IMR-90 (cell line): ENCODE data around the gene DGKB. TPM values are rescaled to one million over a fixed set of nuclear protein-coding genes. Genes with fewer than 3 reads are reported as not detected.

Experiments
- ATAC-seq: fragments of 200-7000 bp; cut with Tn5 transposase; 2 replicates; pipeline ENCODE4 v1.9.1; 2020; ENCODE audit warnings: low read depth, mild to moderate bottlenecking, moderate library complexity
- BruUV-seq: library from RNA; stranded (reverse); fragments of 400-500 nt; replicated peaks from 2 replicates; lab custom pipeline; 2021; lab: Mats Ljungman, UMichigan
- CTCF ChIA-PET: fragments of 300-600 bp; formaldehyde crosslinking; extraction: SDS; loops from one replicate; lab custom pipeline; 2021; ENCODE audit warnings: antibody characterized with exemption; lab: Yijun Ruan, JAX
- POLR2A ChIA-PET: fragments of 300-600 bp; sonication (Branson Sonifier 250); formaldehyde crosslinking; loops from one replicate; lab custom pipeline; 2022; ENCODE audit warnings: antibody characterized with exemption; ENCODE audit not compliant: unreplicated experiment; lab: Charles Lee
- DNase-seq: peaks from one replicate; pipeline ENCODE4 v3.0.0; 2013
- H2AFZ ChIP-seq: replicated peaks from 2 replicates; pipeline ENCODE3; 2013; ENCODE audit warnings: low read length, mild to moderate bottlenecking; ENCODE audit not compliant: poor library complexity
- H2AK5ac ChIP-seq: 2 replicates; pipeline ENCODE4 v1.6.1; 2013; ENCODE audit warnings: low read depth, low read length, inconsistent platforms
- H2AK9ac ChIP-seq: replicated peaks from 2 replicates; pipeline ENCODE3; 2013; ENCODE audit warnings: mild to moderate bottlenecking, low read depth, low read length, moderate library complexity; ENCODE audit not compliant: poor library complexity
- H2BK120ac ChIP-seq: 2 replicates; pipeline ENCODE4 v1.6.1; 2013; ENCODE audit warnings: low read depth, low read length, inconsistent platforms
- H2BK15ac ChIP-seq: 3 replicates; pipeline ENCODE4 v1.6.1; 2013; ENCODE audit warnings: low read depth, low read length, inconsistent platforms
- H2BK20ac ChIP-seq: 2 replicates; pipeline ENCODE4 v1.6.1; 2013; ENCODE audit warnings: low read depth, mild to moderate bottlenecking, inconsistent platforms, low read length, moderate library complexity
- H2BK5ac ChIP-seq: 2 replicates; pipeline ENCODE4 v1.6.1; 2013; ENCODE audit warnings: mild to moderate bottlenecking, low read depth, low read length, inconsistent platforms; ENCODE audit not compliant: poor library complexity, severe bottlenecking
- H3K14ac ChIP-seq: replicated peaks from 2 replicates; pipeline ENCODE4 v1.6.1; 2013; ENCODE audit warnings: low read depth, low read length, inconsistent platforms
- H3K18ac ChIP-seq: 2 replicates; pipeline ENCODE4 v1.6.1; 2013; ENCODE audit warnings: low read depth, low read length, control low read depth
- H3K23ac ChIP-seq: 2 replicates; pipeline ENCODE4 v1.6.1; 2013; ENCODE audit warnings: low read depth, low read length, inconsistent platforms
- H3K27ac ChIP-seq: 2 replicates; pipeline ENCODE4 v1.5.1; 2013; ENCODE audit warnings: mild to moderate bottlenecking, control low read depth, low read length; ENCODE audit not compliant: insufficient read depth
- H3K27me3 ChIP-seq: 2 replicates; pipeline ENCODE4 v1.6.1; 2013; ENCODE audit warnings: low read length; ENCODE audit not compliant: control insufficient read depth, insufficient read depth
- H3K36me3 ChIP-seq: 2 replicates; pipeline ENCODE4 v1.6.1; 2013; ENCODE audit warnings: low read length, mixed read lengths; ENCODE audit not compliant: control insufficient read depth, insufficient read depth
- H3K4ac ChIP-seq: 2 replicates; pipeline ENCODE4 v1.6.1; 2013; ENCODE audit warnings: low read depth, low read length, inconsistent platforms
- H3K4me1 ChIP-seq: 2 replicates; pipeline ENCODE4 v1.6.1; 2013; ENCODE audit warnings: low read length, mixed read lengths; ENCODE audit not compliant: control insufficient read depth, insufficient read depth
- H3K4me2 ChIP-seq: 2 replicates; pipeline ENCODE4 v1.6.1; 2013; ENCODE audit warnings: low read depth, mild to moderate bottlenecking, control low read depth, low read length, moderate library complexity
- H3K4me3 ChIP-seq: 2 replicates; pipeline ENCODE4 v1.5.1; 2013; ENCODE audit warnings: low read depth, mild to moderate bottlenecking, control low read depth, low read length, moderate library complexity; ENCODE audit not compliant: insufficient read depth
- H3K56ac ChIP-seq: 2 replicates; pipeline ENCODE4 v1.6.1; 2013; ENCODE audit warnings: low read length, inconsistent platforms; ENCODE audit not compliant: insufficient read depth; ENCODE audit errors: extremely low read depth
- H3K79me1 ChIP-seq, 2 experiments: 2 replicates each; pipeline ENCODE4 v1.6.1; 2013; ENCODE audit warnings: low read length in 2 of 2, inconsistent platforms in 1 of 2, low read depth in 1 of 2
- H3K9ac ChIP-seq: 2 replicates; pipeline ENCODE4 v1.6.1; 2013; ENCODE audit warnings: low read depth, low read length, control low read depth
- H3K9me1 ChIP-seq: 2 replicates; pipeline ENCODE4 v1.6.1; 2013; ENCODE audit warnings: low read length, inconsistent platforms; ENCODE audit not compliant: insufficient read depth
- H3K9me3 ChIP-seq: 2 replicates; pipeline ENCODE4 v1.6.1; 2013; ENCODE audit warnings: low read length; ENCODE audit not compliant: control insufficient read depth, insufficient read depth
- H4K20me1 ChIP-seq: 2 replicates; pipeline ENCODE4 v1.6.1; 2013; ENCODE audit warnings: low read length, inconsistent platforms; ENCODE audit not compliant: insufficient read depth
- H4K5ac ChIP-seq: 2 replicates; pipeline ENCODE4 v1.6.1; 2013; ENCODE audit warnings: mild to moderate bottlenecking, low read depth, low read length, control low read depth
- H4K8ac ChIP-seq, 2 experiments: 2 replicates each; pipeline ENCODE4 v1.6.1; 2013; ENCODE audit warnings: low read depth in 2 of 2, low read length in 2 of 2, control low read depth in 1 of 2, inconsistent platforms in 1 of 2
- H4K91ac ChIP-seq: 2 replicates; pipeline ENCODE4 v1.6.1; 2013; ENCODE audit warnings: low read depth, low read length, inconsistent platforms; ENCODE audit not compliant: insufficient read depth
- BHLHE40 ChIP-seq: fragments of 150-350 bp; IDR thresholded peaks from 2 replicates; pipeline ENCODE4 v1.6.1; 2016; ENCODE audit warnings: mild to moderate bottlenecking, low read depth, low read length
- CEBPB ChIP-seq: IDR thresholded peaks from 2 replicates; pipeline ENCODE4 v1.6.1; 2012; ENCODE audit warnings: low read depth, low read length, improper control_type of control experiment
- CHD1 ChIP-seq: IDR thresholded peaks from 2 replicates; pipeline ENCODE4 v1.6.1; 2012; ENCODE audit warnings: low read depth, low read length, improper control_type of control experiment
- FOS ChIP-seq: fragments of 150-350 bp; IDR thresholded peaks from 2 replicates; pipeline ENCODE4 v1.6.1; 2016; ENCODE audit warnings: low read depth, low read length
- MAFK ChIP-seq: IDR thresholded peaks from 2 replicates; pipeline ENCODE4 v1.6.1; 2012; ENCODE audit warnings: low read depth, low read length, improper control_type of control experiment
- MAZ ChIP-seq: IDR thresholded peaks from 2 replicates; pipeline ENCODE4 v1.6.1; 2012; ENCODE audit warnings: low read depth, mild to moderate bottlenecking, low read length, improper control_type of control experiment, moderate library complexity, borderline replicate concordance
- MXI1 ChIP-seq: IDR thresholded peaks from 2 replicates; pipeline ENCODE4 v1.6.1; 2012; ENCODE audit warnings: low read depth, mild to moderate bottlenecking, low read length, moderate library complexity, borderline replicate concordance
- NFE2L2 ChIP-seq: fragments of 150-350 bp; IDR thresholded peaks from 2 replicates; pipeline ENCODE4 v1.6.1; 2016; ENCODE audit warnings: low read depth, mild to moderate bottlenecking, low read length
- POLR2A ChIP-seq: IDR thresholded peaks from 2 replicates; pipeline ENCODE4 v1.6.1; 2012; ENCODE audit warnings: mild to moderate bottlenecking, low read depth, low read length
- RAD21 ChIP-seq: IDR thresholded peaks from 2 replicates; pipeline ENCODE4 v1.6.1; 2012; ENCODE audit warnings: low read length, improper control_type of control experiment
- RCOR1 ChIP-seq: IDR thresholded peaks from 2 replicates; pipeline ENCODE4 v1.6.1; 2012; ENCODE audit warnings: mild to moderate bottlenecking, low read length, improper control_type of control experiment; ENCODE audit not compliant: insufficient replicate concordance
- RFX5 ChIP-seq: IDR thresholded peaks from 2 replicates; pipeline ENCODE4 v1.8.0; 2012; ENCODE audit warnings: low read depth, mild to moderate bottlenecking, low read length, moderate library complexity
- SMC3 ChIP-seq: fragments of 150-350 bp; IDR thresholded peaks from 2 replicates; pipeline ENCODE4 v1.6.1; 2016; ENCODE audit warnings: low read depth, mild to moderate bottlenecking, antibody characterized with exemption, low read length, moderate library complexity
- USF2 ChIP-seq: fragments of 150-350 bp; IDR thresholded peaks from 2 replicates; pipeline ENCODE4 v1.6.1; 2017; ENCODE audit warnings: mild to moderate bottlenecking, antibody characterized with exemption, low read length, low read depth
- WGBS, 2 experiments: methylation state at CpG; one replicate each; pipeline versions ENCODE4 v1.1.5 to v1.1.7; 2013; ENCODE audit warnings: missing lambda C conversion rate in 2 of 2; ENCODE audit not compliant: insufficient read length in 1 of 2; ENCODE audit errors: extremely low coverage in 2 of 2; 5-methylcytosine and 5-hydroxymethylcytosine counted together
- dilution Hi-C: fragments of 300-500 bp; cut with HindIII; formaldehyde crosslinking; loops from one replicate; pipeline ENCODE4 v1.14.3; 2018; ENCODE audit warnings: low sequenced_read_pairs; ENCODE audit not compliant: unreplicated experiment
- in situ Hi-C: fragments of 300-500 bp; cut with MboI; formaldehyde crosslinking; loops from 3 replicates; pipeline ENCODE4 v1.14.3; 2019; ENCODE audit warnings: low sequenced_read_pairs, inconsistent platforms, mixed read lengths
- intact Hi-C: fragments of 100-400 bp; cut with micrococcal nuclease; formaldehyde crosslinking; loops from 2 replicates; pipeline ENCODE4 v1.10.0; 2022
- polyA plus RNA-seq, 3 experiments: library from polyadenylated mRNA; depleted of rRNA; stranded (reverse); fragments of >200 nt; gene quantifications; 2 replicates each; pipeline ENCODE4 v1.2.3, GENCODE V29; 2012; ENCODE audit warnings: low replicate concordance in 1 of 3
- total RNA-seq: library from RNA; depleted of rRNA; stranded (reverse); fragments of >200 nt; gene quantifications from 2 replicates; pipeline ENCODE4 v1.2.3, GENCODE V29; 2012
- TF ChIP-seq, protein P1 (sequence below): conservative IDR thresholded peaks from 2 replicates; pipeline ENCODE4 v1.5.1; 2012; ENCODE audit warnings: mild to moderate bottlenecking, low read depth, low read length, improper control_type of control experiment
- TF ChIP-seq, protein P2 (sequence below): fragments of 150-350 bp; IDR thresholded peaks from 2 replicates; pipeline ENCODE4 v1.6.1; 2016; ENCODE audit warnings: low read depth, mild to moderate bottlenecking, low read length, moderate library complexity, borderline replicate concordance

Gene DGKB
- total and polyA plus RNA-seq, 2 of the 4 experiments (the other 2 are of a cell fraction): not detected

DNA sequence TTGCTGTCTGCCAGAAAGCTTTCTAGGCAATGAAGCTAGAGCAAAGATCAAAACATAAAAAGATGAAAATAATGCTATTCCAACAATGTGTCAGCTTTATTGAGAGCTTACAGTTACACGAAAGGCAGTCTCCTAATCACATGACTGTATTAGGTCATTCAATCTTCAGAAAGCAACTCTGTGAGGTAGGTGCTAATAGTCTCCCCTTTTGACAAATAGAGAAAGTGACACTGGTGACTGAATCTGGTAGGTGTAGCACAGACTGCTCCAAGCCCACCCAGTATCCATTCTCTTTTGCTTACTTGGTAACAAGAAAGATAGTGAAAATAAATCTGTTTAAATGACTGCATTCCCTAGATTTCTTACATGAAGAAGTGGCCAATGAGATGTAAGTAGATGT is 58.8 kb downstream of the DGKB start:
- Histone ChIP-seq H2AFZ (no peak overlapping the region), H3K27me3 (no peaks in the 10 kb centered on the region), H2AK5ac (no peak overlapping the region), H3K14ac (no peak overlapping the region), H3K23ac (no peak overlapping the region), H2BK20ac (no peak overlapping the region), H3K4me2 (no peak overlapping the region), H3K9me3 (no peaks in the 10 kb centered on the region; the same call in 1 of the 2 replicates), H2BK5ac (no peak overlapping the region), H3K4me3 (no peak overlapping the region), H4K91ac (no peak overlapping the region), H3K4me1 (no peaks in the 10 kb centered on the region), H4K8ac (no peak overlapping the region), H3K9me1 (no peaks in the 10 kb centered on the region), H3K27ac (no peak overlapping the region), H3K36me3 (no peaks in the 10 kb centered on the region), H3K18ac (no peak overlapping the region), H3K79me1 (no peaks in the 10 kb centered on the region), H2BK120ac (no peak overlapping the region), H4K20me1 (no peaks in the 10 kb centered on the region), H3K4ac (no peak overlapping the region), H2BK15ac (no peak overlapping the region), H3K9ac (no peak overlapping the region), H3K56ac (no peak overlapping the region), H2AK9ac (no peak overlapping the region), H4K5ac (no peak overlapping the region)
- WGBS, 2 experiments: no CpG with 5 or more reads among the region's 1 CpG
- POLR2A ChIA-PET: no interaction called here
- intact Hi-C loops: no loop called here
- dilution Hi-C loops: no loop called here
- BruUV-seq: no TSS peak
- no peak for DNase-seq
- in situ Hi-C loops: no loop called here
- TF ChIP-seq RCOR1 (no peak), RFX5 (no peak), USF2 (no peak), CHD1 (no peak), NFE2L2 (no peak), RAD21 (no peak), MAZ (no peak), FOS (no peak), POLR2A (no peak), MAFK (no peak), SMC3 (no peak), BHLHE40 (no peak), CEBPB (no peak), MXI1 (no peak)
- TF ChIP-seq, protein P1, sequence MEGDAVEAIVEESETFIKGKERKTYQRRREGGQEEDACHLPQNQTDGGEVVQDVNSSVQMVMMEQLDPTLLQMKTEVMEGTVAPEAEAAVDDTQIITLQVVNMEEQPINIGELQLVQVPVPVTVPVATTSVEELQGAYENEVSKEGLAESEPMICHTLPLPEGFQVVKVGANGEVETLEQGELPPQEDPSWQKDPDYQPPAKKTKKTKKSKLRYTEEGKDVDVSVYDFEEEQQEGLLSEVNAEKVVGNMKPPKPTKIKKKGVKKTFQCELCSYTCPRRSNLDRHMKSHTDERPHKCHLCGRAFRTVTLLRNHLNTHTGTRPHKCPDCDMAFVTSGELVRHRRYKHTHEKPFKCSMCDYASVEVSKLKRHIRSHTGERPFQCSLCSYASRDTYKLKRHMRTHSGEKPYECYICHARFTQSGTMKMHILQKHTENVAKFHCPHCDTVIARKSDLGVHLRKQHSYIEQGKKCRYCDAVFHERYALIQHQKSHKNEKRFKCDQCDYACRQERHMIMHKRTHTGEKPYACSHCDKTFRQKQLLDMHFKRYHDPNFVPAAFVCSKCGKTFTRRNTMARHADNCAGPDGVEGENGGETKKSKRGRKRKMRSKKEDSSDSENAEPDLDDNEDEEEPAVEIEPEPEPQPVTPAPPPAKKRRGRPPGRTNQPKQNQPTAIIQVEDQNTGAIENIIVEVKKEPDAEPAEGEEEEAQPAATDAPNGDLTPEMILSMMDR: no peak
- TF ChIP-seq, protein P2, sequence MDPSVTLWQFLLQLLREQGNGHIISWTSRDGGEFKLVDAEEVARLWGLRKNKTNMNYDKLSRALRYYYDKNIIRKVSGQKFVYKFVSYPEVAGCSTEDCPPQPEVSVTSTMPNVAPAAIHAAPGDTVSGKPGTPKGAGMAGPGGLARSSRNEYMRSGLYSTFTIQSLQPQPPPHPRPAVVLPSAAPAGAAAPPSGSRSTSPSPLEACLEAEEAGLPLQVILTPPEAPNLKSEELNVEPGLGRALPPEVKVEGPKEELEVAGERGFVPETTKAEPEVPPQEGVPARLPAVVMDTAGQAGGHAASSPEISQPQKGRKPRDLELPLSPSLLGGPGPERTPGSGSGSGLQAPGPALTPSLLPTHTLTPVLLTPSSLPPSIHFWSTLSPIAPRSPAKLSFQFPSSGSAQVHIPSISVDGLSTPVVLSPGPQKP: no peak
- ATAC-seq: no peak
- CTCF ChIA-PET: no interaction called here
